Esophagus muscularis mucosa (tissue), 4 donors: Measurements from ENCODE around the gene CBX4.
A peak's percentile ranks its signal among the peaks of the same experiment; 100 is the strongest.

Source experiments
- EP300 ChIP-seq: sonication (generic); formaldehyde crosslinking; IDR thresholded peaks from one replicate; pipeline ENCODE4 v1.6.1; 2017; ENCODE audit warnings: antibody characterized with exemption
- POLR2A ChIP-seq: fragments of 450-650 bp; IDR thresholded peaks from one replicate; pipeline ENCODE4 v1.6.1; 2017; ENCODE audit warnings: antibody characterized with exemption, moderate library complexity, mild to moderate bottlenecking, low read depth
- POLR2AphosphoS5 ChIP-seq, 2 donors: sonication (generic); formaldehyde crosslinking; IDR thresholded peaks; one replicate each; pipeline ENCODE4 v1.6.1; 2017; ENCODE audit warnings: antibody characterized with exemption in 2 of 2
- TF ChIP-seq, protein P1 (sequence below), 3 experiments: fragments of 200-600 bp in 2 of 3; fragments of 450-650 bp in 1 of 3; sonication (generic) in 2 of 3; IDR thresholded peaks; one replicate each; pipeline ENCODE4 v1.5.1; 2017 to 2019; ENCODE audit warnings: antibody characterized with exemption in 3 of 3, mild to moderate bottlenecking in 2 of 3, moderate library complexity in 1 of 3

GRCh38 chr17:79831265-79832217 lies 7.7 kb downstream of the CBX4 start:
- TF ChIP-seq POLR2A (no peak), POLR2AphosphoS5 (IDR thresholded peaks at IDR 0.05) (peak in 1 of 2 donors; percentile 11), EP300 (no peak)
- TF ChIP-seq, protein P1, sequence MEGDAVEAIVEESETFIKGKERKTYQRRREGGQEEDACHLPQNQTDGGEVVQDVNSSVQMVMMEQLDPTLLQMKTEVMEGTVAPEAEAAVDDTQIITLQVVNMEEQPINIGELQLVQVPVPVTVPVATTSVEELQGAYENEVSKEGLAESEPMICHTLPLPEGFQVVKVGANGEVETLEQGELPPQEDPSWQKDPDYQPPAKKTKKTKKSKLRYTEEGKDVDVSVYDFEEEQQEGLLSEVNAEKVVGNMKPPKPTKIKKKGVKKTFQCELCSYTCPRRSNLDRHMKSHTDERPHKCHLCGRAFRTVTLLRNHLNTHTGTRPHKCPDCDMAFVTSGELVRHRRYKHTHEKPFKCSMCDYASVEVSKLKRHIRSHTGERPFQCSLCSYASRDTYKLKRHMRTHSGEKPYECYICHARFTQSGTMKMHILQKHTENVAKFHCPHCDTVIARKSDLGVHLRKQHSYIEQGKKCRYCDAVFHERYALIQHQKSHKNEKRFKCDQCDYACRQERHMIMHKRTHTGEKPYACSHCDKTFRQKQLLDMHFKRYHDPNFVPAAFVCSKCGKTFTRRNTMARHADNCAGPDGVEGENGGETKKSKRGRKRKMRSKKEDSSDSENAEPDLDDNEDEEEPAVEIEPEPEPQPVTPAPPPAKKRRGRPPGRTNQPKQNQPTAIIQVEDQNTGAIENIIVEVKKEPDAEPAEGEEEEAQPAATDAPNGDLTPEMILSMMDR (IDR thresholded peaks at IDR 0.05) = no peak
